Fibroblast of lung (primary cell): ENCODE results near the gene NDUFAF7.

Experiments
- CTCF ChIP-seq, 2 donors: IDR thresholded peaks in 1 of 2; conservative IDR thresholded peaks in 1 of 2; 1 replicate in 1 of 2; 2 replicates in 1 of 2; pipeline ENCODE4 v1.5.1; 2011 to 2012; ENCODE audit warnings: low read length in 2 of 2, control low read depth in 1 of 2, inconsistent platforms in 1 of 2, low read depth in 1 of 2, mild to moderate bottlenecking in 1 of 2
- EZH2 ChIP-seq: IDR thresholded peaks from 2 replicates; pipeline ENCODE4 v1.5.1; 2012; ENCODE audit warnings: low read length, control low read depth, mild to moderate bottlenecking; ENCODE audit errors: missing control alignments

GRCh38 chr2:37181726-37182684, 49.5 kb upstream of the NDUFAF7 start:
- TF ChIP-seq CTCF (conservative IDR thresholded peaks at IDR 0.05 in 1 of 2, IDR thresholded peaks at IDR 0.05 in 1 of 2; ENCODE audit: low read depth in 1 of 2, low read length in 2 of 2) (no peak), EZH2 (no peak)
